PC-9 (cell line): ENCODE measurements around the gene SRXN1.

ENCODE experiments used
- CTCF ChIP-seq: fragments of 200-600 bp; sonication (generic); conservative IDR thresholded peaks from 2 replicates; pipeline ENCODE4 v1.6.1; 2017; ENCODE audit warnings: mixed run types, antibody characterized with exemption, mild to moderate bottlenecking, moderate library complexity
- EZH2 ChIP-seq: fragments of 200-600 bp; sonication (generic); IDR thresholded peaks from 2 replicates; pipeline ENCODE4 v1.8.0; 2017; ENCODE audit warnings: antibody characterized with exemption, low read depth

- TF ChIP-seq CTCF (no peak), EZH2 (no peak)
Measured at GRCh38 chr20:608970-609369, 44.0 kb downstream of the SRXN1 start.
